PC-9 (cell line): ENCODE measurements around the gene IL12RB1. TPM values are rescaled to one million over a fixed set of nuclear protein-coding genes. Genes with fewer than 3 reads are reported as not detected.

Experiments used
- BruUV-seq: library from RNA; stranded (reverse); fragments of 400-500 nt; replicated peaks from 2 replicates; lab custom pipeline; 2021; lab: Mats Ljungman, UMichigan
- CTCF ChIA-PET: fragments of 300-600 bp; sonication (Branson Sonifier 250); formaldehyde crosslinking; loops from one replicate; lab custom pipeline; 2022; ENCODE audit warnings: antibody characterized with exemption; lab: Charles Lee
- POLR2A ChIA-PET: fragments of 300-600 bp; sonication (Branson Sonifier 250); formaldehyde crosslinking; loops from one replicate; lab custom pipeline; 2022; ENCODE audit warnings: antibody characterized with exemption; ENCODE audit not compliant: unreplicated experiment; lab: Charles Lee
- DNase-seq, 2 experiments: peaks; one replicate each; pipeline versions ENCODE4 v3.0.0 to v3.0.0-alpha.2; 2015 to 2022; ENCODE audit warnings: mixed read lengths in 1 of 2
- H2AFZ ChIP-seq: fragments of 200-600 bp; sonication (generic); 2 replicates; pipeline ENCODE4 v1.8.1; 2017; ENCODE audit warnings: antibody characterized with exemption
- H3F3A ChIP-seq: fragments of 200-600 bp; sonication (generic); 2 replicates; pipeline ENCODE4 v1.8.1; 2017; ENCODE audit warnings: antibody characterized with exemption, mild to moderate bottlenecking, low read depth; ENCODE audit not compliant: insufficient read depth
- H3K27ac ChIP-seq: fragments of 200-600 bp; sonication (generic); 2 replicates; pipeline ENCODE4 v1.6.1; 2016; ENCODE audit warnings: mixed run types
- H3K27me3 ChIP-seq: fragments of 200-600 bp; sonication (generic); 2 replicates; pipeline ENCODE4 v1.6.1; 2016; ENCODE audit warnings: low read depth, mixed run types; ENCODE audit not compliant: insufficient read depth
- H3K36me3 ChIP-seq: fragments of 200-600 bp; sonication (generic); 2 replicates; pipeline ENCODE4 v1.6.1; 2016; ENCODE audit warnings: low read depth, mixed run types
- H3K4me1 ChIP-seq: fragments of 200-600 bp; sonication (generic); replicated peaks from 2 replicates; pipeline ENCODE4 v1.6.1; 2016; ENCODE audit warnings: mixed run types; ENCODE audit not compliant: insufficient read depth
- H3K4me2 ChIP-seq: fragments of 200-600 bp; sonication (generic); 2 replicates; pipeline ENCODE4 v1.6.1; 2017; ENCODE audit warnings: mixed run types
- H3K4me3 ChIP-seq: fragments of 200-600 bp; sonication (generic); 2 replicates; pipeline ENCODE4 v1.6.1; 2016; ENCODE audit warnings: mixed run types
- H3K79me2 ChIP-seq: fragments of 200-600 bp; sonication (generic); 2 replicates; pipeline ENCODE4 v1.6.1; 2017; ENCODE audit warnings: low read depth, mixed run types
- H3K9me2 ChIP-seq: fragments of 200-600 bp; sonication (generic); 2 replicates; pipeline ENCODE4 v1.8.1; 2017; ENCODE audit warnings: mild to moderate bottlenecking; ENCODE audit not compliant: insufficient read depth
- H3K9me3 ChIP-seq: fragments of 200-600 bp; sonication (generic); 2 replicates; pipeline ENCODE4 v1.8.1; 2016; ENCODE audit warnings: low read depth; ENCODE audit not compliant: insufficient read depth
- H4K20me1 ChIP-seq: fragments of 200-600 bp; sonication (generic); 2 replicates; pipeline ENCODE4 v1.8.1; 2017; ENCODE audit not compliant: insufficient read depth
- CTCF ChIP-seq: fragments of 200-600 bp; sonication (generic); conservative IDR thresholded peaks from 2 replicates; pipeline ENCODE4 v1.6.1; 2017; ENCODE audit warnings: mixed run types, antibody characterized with exemption, mild to moderate bottlenecking, moderate library complexity
- EZH2 ChIP-seq: fragments of 200-600 bp; sonication (generic); IDR thresholded peaks from 2 replicates; pipeline ENCODE4 v1.8.0; 2017; ENCODE audit warnings: antibody characterized with exemption, low read depth
- intact Hi-C: fragments of 100-400 bp; cut with micrococcal nuclease; formaldehyde crosslinking; loops from one replicate; pipeline ENCODE4 v1.10.0; 2022; ENCODE audit not compliant: unreplicated experiment
- total RNA-seq: library from RNA; stranded (reverse); gene quantifications from 2 replicates; pipeline ENCODE4 v1.2.3, GENCODE V29; 2021

IL12RB1 gene
- total RNA-seq, 1 experiment from 2014 or later, result 0.55 TPM

- Histone ChIP-seq H3K9me3 (no peaks in the 10 kb centered on the region), H3K4me2 (peak overlapping the region; percentile 78), H3K4me3 (peak overlapping the region; percentile 56), H3K4me1 (peaks cover 19% of the 10 kb centered on the region), H3F3A (peaks cover 31% of the 10 kb centered on the region; the same call in 1 of the 2 replicates), H3K79me2 (peaks cover 8% of the 10 kb centered on the region; the same call in 1 of the 2 replicates), H2AFZ (peak overlapping the region; percentile 78), H3K36me3 (no peaks in the 10 kb centered on the region), H3K27ac (peak overlapping the region; percentile 83), H4K20me1 (no peaks in the 10 kb centered on the region), H3K27me3 (no peaks in the 10 kb centered on the region), H3K9me2 (no peaks in the 10 kb centered on the region)
- no TSS peak for BruUV-seq
- TF ChIP-seq CTCF (no peak), EZH2 (no peak)
- DNase-seq, result peak; percentile 68 to 77
- ChIA-PET POLR2A (no interaction called here), CTCF (no interaction called here)
- intact Hi-C loops, result loop anchor here (5.0 kb wide), 1 partner anchor 36 kb away; no protein-coding TSS in a partner anchor
These were observed 65.5 kb downstream of the IL12RB1 start for GRCh38 chr19:18021121-18021755.

- CTCF ChIA-PET, result no interaction called here
- Histone ChIP-seq H4K20me1 (no peaks in the 10 kb centered on the region), H3K9me2 (no peaks in the 10 kb centered on the region), H3K4me3 (no peak overlapping the region), H3K79me2 (peaks cover 8% of the 10 kb centered on the region; the same call in 1 of the 2 replicates), H3K36me3 (no peaks in the 10 kb centered on the region), H3K9me3 (no peaks in the 10 kb centered on the region), H3K27me3 (no peaks in the 10 kb centered on the region), H2AFZ (no peak overlapping the region), H3F3A (peaks cover 33% of the 10 kb centered on the region; the same call in 1 of the 2 replicates), H3K27ac (no peak overlapping the region), H3K4me2 (no peak overlapping the region), H3K4me1 (peaks cover 19% of the 10 kb centered on the region)
- intact Hi-C loops, result loop anchor here (5.0 kb wide), 1 partner anchor 37 kb away; no protein-coding TSS in a partner anchor
- TF ChIP-seq EZH2, result no peak
- no peak for TF ChIP-seq CTCF
- BruUV-seq, result no TSS peak
- peak in 1 of 2 experiments; percentile 54 for DNase-seq
- POLR2A ChIA-PET, result no interaction called here
These were observed 66.3 kb downstream of the IL12RB1 start for GRCh38 chr19:18020212-18021085.

GRCh38 chr19:18017275-18018083, 69.3 kb downstream of the IL12RB1 start:
- POLR2A ChIA-PET, result no interaction called here
- no peak overlapping the region for H3K4me2 ChIP-seq
- intact Hi-C loops, result no loop called here

More at GRCh38 chr19:18017275-18018083, 69.3 kb downstream of the IL12RB1 start:
- H3K79me2 ChIP-seq, result no peaks in the 10 kb centered on the region
- H3K27me3 ChIP-seq, result no peaks in the 10 kb centered on the region
- H3K4me3 ChIP-seq, result no peak overlapping the region
- no TSS peak for BruUV-seq
- CTCF ChIA-PET, result no interaction called here
- peaks cover 10% of the 10 kb centered on the region for H3K4me1 ChIP-seq
- H3K9me2 ChIP-seq, result no peaks in the 10 kb centered on the region
- DNase-seq, result no peak
- H3K9me3 ChIP-seq, result no peaks in the 10 kb centered on the region
- H3F3A ChIP-seq, result peaks cover 54% of the 10 kb centered on the region; the same call in 1 of the 2 replicates
- H3K36me3 ChIP-seq, result 0 out of 2 replicates have a peak, but pooled peaks cover 9% of the 10 kb centered on the region
- no peak overlapping the region for H3K27ac ChIP-seq
- no peak for TF ChIP-seq CTCF
- TF ChIP-seq EZH2, result no peak
- no peaks in the 10 kb centered on the region; the same call in 1 of the 2 replicates for H4K20me1 ChIP-seq
- H2AFZ ChIP-seq, result no peak overlapping the region
